T-helper 2 cell treated with Interferon-gamma antibody and Interleukin-4, amounts not matched to agents 100 ng/mL and 5 ng/mL, for 36 hours (primary cell): ENCODE data around the gene TEDC1. TPM values are rescaled to one million over a fixed set of nuclear protein-coding genes. Genes with fewer than 3 reads are reported as not detected.

ENCODE experiments used
- intact Hi-C: fragments of 100-400 bp; cut with micrococcal nuclease; formaldehyde crosslinking; loops from one replicate; pipeline ENCODE4 v1.15.1; 2023
- total RNA-seq: library from RNA; stranded (reverse); gene quantifications from 2 replicates; pipeline ENCODE4 v1.2.3, GENCODE V29; 2022

Gene TEDC1
- total RNA-seq, 1 donor from 2014 or later: 43.1 TPM

DNA sequence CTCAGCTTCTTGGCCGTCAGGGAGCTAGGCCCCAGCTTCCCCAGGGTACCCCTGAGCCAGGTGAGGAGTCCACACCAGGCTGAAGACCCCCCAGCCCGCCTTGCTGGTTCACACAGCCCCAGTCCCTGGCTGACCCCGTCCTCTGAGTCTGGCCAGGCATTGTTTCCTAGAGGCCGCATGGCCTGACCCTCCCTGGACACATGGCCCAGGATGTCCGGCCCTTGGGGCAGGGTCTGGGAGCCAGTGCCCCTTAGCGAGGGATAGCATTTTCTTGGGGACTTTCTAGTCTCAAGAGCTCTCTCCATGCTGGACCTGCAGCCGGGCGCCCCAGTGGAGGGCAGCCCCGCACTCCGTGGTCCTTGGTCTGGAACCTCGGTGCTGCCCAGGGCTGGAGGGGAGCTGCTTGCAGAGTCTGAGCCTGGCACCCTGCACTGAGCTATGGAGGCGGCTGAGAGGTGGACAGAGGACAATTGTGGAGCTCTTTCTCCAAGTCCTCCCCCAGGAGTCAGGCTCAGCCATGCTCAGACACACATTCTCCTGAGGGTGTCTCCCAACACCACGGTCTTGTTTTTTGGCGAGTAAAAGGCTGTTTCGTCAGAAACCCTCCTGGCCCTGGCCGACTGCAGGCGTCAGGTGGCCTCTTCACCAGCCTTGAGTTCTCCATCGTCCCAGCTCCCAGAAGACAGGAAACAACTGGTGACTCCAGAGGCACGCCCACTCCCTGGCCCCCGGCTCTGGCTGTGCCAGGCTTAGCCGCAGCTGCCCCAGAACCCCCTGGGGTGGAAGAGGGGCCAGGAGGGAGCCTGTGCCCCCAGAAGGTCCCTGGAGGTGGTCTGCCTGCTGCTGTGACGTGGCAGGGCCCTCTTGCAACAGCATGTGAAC, 34.1 kb upstream of the TEDC1 start:
- intact Hi-C loops: no loop called here

- intact Hi-C loops: no loop called here
Observed at GRCh38 chr14:105458010-105458409, 33.0 kb upstream of the TEDC1 start.

DNA sequence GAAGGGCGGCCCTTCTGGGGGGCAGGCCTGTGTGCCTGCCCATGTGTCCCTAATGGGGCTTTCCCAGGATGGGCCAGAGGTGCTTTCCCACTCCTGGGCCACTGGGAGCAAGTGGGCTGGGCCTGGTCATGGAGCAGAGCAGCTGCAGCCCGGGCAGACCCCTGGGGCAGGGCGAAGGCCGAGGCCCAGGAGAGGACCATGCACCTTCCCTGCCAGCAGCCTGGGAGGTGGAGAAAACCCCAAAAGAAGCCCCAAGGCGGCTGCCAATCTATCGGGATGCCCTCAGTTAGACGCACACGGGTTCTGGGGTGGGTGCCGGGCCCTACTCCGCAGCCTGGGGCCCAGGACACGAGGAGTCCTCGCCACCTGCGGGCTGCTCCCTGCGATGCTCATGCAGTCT, 32.5 kb upstream of the TEDC1 start:
- intact Hi-C loops: no loop called here

DNA sequence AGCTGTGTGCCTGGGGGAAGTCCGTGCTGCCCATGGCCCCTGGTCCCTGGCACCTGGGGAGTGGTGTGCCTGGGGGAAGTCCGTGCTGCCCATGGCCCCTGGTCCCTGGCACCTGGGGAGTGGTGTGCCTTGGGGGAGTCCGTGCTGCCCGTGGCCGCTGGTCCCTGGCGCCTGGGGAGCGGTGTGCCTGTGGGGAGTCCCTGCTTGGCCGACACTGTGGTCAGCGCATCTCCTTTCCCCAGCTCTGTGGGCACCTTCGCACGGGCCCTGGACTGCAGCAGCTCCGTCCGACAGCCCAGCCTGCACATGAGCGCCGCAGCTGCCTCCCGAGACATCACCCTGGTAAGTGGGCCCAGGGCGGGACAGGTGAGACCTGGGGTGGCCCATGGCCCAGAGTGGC, 30.9 kb upstream of the TEDC1 start:
- intact Hi-C loops: no loop called here

- intact Hi-C loops: no loop called here
Observed at GRCh38 chr14:105460616-105461015, 30.4 kb upstream of the TEDC1 start.

DNA sequence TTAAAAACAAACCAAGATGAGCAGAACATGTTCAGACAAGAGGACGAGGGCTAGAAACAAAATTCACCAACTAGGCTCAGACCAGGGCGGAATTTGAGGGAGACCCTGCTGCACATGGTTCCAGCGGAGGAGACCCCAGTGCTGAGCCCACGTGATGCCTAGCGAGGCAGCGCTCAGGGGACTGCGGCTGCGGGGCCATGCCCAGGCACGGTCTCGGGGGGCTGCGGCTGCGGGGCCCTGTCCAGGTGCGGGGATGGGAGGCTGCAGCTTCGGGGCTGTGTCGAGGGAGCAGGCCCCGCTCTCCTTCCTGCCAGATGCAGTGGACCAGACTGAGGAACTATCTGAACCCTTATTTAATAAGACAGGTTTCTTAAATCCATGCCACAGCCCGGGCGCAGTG, 29.1 kb upstream of the TEDC1 start:
- intact Hi-C loops: no loop called here

DNA sequence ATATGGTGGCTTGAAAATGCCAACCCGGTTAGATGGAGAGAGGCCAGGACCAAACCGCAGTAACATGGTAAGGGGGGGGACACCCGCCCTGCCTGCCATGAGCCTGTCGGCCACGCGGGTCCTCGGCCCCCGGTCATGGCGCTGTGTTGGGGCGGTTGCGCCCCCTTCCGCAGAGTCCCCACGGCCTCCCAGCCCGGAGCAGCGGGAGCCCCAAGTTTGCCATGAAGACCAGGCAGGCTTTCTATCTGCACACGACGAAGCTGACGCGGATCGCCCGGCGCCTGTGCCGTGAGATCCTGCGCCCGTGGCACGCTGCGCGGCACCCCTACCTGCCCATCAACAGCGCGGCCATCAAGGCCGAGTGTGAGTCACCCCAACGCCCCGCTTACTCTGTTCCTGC, 26.5 kb upstream of the TEDC1 start:
- intact Hi-C loops: no loop called here

- intact Hi-C loops: no loop called here
Observed at GRCh38 chr14:105465209-105466031, 25.6 kb upstream of the TEDC1 start.

DNA sequence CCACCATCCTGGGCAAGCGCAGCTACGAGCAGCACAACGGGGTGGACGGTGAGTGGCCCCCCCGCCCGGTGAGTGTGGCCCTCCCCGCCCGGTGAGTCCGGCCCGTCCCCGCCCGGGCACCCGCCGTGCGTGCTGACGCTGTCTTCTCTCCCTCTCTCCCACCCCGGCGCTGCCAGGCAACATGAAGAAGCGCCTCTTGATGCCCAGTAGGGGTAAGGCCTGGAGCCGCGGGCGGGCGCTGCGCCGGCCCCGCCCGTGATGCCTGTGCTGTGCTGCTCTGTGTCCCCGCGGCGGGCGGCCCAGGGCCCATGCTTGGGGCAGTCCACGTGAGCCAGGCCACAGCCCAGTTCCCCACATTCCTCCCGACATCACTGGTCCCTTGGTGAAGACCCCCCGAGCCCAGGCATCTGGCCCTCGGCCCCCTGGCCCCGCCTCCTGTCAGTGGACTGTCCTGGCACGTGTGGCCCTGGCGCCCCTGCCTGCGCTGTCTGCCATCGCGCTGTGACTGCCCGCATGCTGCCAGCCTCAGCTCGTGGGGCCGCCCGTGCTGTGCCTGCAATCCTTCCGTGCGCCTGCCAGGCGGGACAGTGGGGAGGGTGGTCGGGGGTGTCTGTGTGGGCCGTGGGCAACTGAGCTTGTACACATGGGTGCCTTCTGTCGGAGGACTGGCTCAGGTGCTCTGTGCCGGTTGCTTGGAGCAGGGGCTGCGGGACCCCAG, 24.4 kb upstream of the TEDC1 start:
- intact Hi-C loops: no loop called here

GRCh38 chr14:105467249-105467941, 23.7 kb upstream of the TEDC1 start:
- intact Hi-C loops: no loop called here

DNA sequence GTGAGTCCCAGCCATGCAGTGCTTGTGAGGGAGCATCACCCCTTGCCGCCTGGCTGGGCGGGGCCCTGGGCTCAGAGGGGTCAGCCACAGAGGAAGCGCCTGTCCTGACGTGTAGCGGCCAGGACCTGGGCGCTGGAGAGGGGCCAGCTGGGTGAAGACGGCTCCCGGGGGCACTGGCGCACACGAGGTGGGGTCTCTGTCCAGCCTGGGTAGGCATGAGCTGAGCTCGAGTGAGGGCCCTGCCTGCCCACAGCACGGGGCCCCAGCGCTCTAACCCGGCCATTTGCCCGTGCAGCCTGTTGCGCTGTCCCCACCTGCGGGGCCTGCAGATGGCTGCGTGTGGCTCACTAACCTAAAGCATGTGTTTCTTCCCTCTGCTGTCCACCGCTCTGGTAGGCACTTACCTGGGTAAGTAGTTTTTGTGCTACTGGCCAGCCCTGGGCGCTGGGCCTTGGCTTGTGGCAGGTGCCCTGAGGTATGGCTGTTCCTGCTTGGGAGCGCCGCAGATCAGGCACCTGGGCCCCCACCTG, 23.0 kb upstream of the TEDC1 start:
- intact Hi-C loops: no loop called here

DNA sequence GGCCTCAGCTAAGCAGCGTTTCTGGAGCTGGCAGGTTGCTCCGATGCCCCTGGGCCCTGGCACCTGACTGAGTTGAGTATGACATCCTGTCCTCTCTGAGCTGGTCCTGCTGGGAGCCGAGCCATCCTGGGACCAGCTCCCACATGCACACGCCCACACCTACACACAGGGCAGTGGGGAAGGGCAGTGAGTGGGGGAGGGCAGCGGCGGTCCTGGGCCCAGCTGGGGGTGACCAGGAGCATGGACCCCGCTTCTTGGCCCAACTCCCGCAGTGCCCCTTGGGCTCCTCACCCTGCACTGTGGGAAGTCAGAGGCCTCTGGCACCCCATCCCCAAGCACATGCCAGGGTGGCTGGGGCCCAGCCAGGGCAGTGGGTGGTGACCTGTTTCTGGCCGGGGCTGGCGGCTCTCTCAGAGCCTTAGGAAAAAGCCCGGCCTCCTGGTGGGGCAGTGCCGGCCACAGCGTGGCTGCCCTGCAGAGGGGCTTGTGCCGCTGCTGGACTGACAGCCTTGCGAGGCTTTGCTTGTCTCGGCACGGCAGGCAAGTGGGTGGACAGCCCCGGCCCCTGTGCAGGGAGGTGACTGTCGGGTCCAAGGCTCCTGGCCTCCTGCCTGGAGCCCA, 22.3 kb upstream of the TEDC1 start:
- intact Hi-C loops: no loop called here

GRCh38 chr14:105469456-105470349, 21.3 kb upstream of the TEDC1 start:
- intact Hi-C loops: no loop called here

DNA sequence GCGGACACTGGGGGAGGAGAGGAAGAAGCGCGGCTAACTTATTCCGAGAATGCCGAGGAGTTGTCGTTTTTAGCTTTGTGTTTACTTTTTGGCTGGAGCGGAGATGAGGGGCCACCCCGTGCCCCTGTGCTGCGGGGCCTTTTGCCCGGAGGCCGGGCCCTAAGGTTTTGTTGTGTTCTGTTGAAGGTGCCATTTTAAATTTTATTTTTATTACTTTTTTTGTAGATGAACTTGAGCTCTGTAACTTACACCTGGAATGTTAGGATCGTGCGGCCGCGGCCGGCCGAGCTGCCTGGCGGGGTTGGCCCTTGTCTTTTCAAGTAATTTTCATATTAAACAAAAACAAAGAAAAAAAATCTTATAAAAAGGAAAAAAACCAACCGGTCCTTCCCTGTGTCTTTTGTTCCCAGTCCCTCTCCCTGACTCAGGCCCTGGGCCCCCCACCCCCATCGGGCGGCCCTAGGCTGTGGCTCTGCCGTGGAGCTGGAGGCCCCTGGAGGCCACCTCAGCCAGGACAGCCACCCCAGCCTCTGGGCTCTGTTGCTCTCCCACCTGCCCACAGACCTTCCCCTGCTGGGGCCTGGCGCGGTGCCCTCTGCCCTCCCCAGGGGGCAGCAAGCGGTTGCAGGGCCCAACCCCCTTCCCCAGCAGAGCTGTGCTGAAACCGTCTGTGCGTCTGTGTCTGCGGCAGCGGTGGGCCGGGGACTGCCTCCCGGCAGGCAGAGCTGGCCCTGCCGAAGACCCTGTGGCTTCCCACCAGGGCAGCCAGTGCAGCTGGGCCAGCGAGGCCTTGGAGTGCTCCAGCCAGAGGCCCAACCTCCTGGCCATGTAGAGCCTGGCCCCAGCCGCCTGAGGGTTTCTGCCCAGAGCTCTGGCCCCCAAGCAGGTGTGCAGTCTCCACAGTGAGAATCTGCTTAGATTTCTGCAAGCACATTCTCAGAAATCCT, 20.4 kb upstream of the TEDC1 start:
- intact Hi-C loops: no loop called here

- intact Hi-C loops: no loop called here
Observed at GRCh38 chr14:105471297-105471821, 19.7 kb upstream of the TEDC1 start.

DNA sequence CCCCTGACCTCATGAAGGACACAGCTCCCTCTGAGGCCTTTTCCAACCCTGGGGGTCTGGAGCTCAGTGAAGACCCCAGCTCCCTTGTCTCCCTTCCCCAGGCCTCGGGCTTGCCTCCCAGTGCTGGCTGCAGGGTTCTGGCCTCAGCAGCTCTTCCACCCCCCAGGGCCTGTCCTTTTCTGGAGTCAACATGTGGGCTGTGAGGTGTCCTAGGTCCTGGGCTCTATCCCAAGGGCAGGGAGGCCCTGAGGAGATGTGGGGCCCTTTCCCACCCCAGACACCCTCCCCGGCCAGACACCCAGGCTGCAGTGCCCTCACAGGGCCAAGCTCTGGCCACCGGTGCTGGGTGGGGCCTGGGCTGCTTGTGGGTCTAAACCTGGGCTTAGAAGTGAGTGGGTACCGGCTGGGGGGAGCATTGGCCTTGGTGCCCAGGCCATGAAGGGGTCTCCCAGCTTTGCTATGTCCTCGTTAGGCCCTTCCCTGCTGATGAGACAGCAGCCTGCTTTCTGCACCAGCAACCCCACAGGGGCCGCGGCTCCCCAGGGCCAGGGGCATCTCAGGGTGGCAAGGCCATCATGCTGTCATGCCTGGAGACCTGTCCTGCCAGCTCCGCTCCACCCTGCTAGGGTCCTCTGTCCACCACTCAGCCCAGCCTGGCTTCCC, 19.1 kb upstream of the TEDC1 start:
- intact Hi-C loops: no loop called here

- intact Hi-C loops: no loop called here
Observed at GRCh38 chr14:105472486-105472991, 18.5 kb upstream of the TEDC1 start.
